PFSK-1 (cell line): Measurements from ENCODE around the gene ACOX2.

Source experiments
- FOXP2 ChIP-seq: optimal IDR thresholded peaks from 2 replicates; pipeline ENCODE3; 2011; ENCODE audit warnings: borderline replicate concordance, control low read depth, inconsistent platforms; ENCODE audit not compliant: insufficient read depth; ENCODE audit errors: extremely low read length, extremely low read depth
- POLR2AphosphoS5 ChIP-seq: IDR thresholded peaks from 2 replicates; pipeline ENCODE4 v1.6.1; 2012; ENCODE audit warnings: low read depth, mild to moderate bottlenecking, control low read depth, low read length, moderate library complexity
- REST ChIP-seq, 2 experiments: IDR thresholded peaks; 2 replicates each; pipeline versions ENCODE4 v1.6.1 to v1.8.0; 2011 to 2012; ENCODE audit warnings: low read depth in 2 of 2, low read length in 2 of 2, control low read depth in 1 of 2, inconsistent platforms in 1 of 2, mild to moderate bottlenecking in 1 of 2, moderate library complexity in 1 of 2; ENCODE audit not compliant: insufficient read depth in 1 of 2
- SIN3A ChIP-seq: IDR thresholded peaks from 2 replicates; pipeline ENCODE4 v1.6.1; 2012; ENCODE audit warnings: mild to moderate bottlenecking, low read length, moderate library complexity, borderline replicate concordance; ENCODE audit not compliant: insufficient read depth
- TAF1 ChIP-seq: IDR thresholded peaks from 2 replicates; pipeline ENCODE4 v1.6.1; 2012; ENCODE audit warnings: low read length, control low read depth, borderline replicate concordance; ENCODE audit not compliant: insufficient read depth

Gene ACOX2

GRCh38 chr3:58521917-58522631, 14.9 kb downstream of the ACOX2 start:
- TF ChIP-seq REST (IDR thresholded peaks at IDR 0.05; ENCODE audit: insufficient read depth in 1 of 2, low read depth in 2 of 2, low read length in 2 of 2) (no peak), POLR2AphosphoS5 (no peak), SIN3A (no peak), TAF1 (no peak), FOXP2 (no peak)

GRCh38 chr3:58521336-58521670, 15.7 kb downstream of the ACOX2 start:
- TF ChIP-seq FOXP2 (no peak), REST (IDR thresholded peaks at IDR 0.05; ENCODE audit: insufficient read depth in 1 of 2, low read depth in 2 of 2, low read length in 2 of 2) (no peak), TAF1 (no peak), POLR2AphosphoS5 (no peak), SIN3A (no peak)

GRCh38 chr3:58520403-58521335, 16.3 kb downstream of the ACOX2 start:
- TF ChIP-seq POLR2AphosphoS5 (no peak), TAF1 (no peak), SIN3A (no peak), REST (IDR thresholded peaks at IDR 0.05; ENCODE audit: insufficient read depth in 1 of 2, low read depth in 2 of 2, low read length in 2 of 2) (no peak), FOXP2 (no peak)

- TF ChIP-seq POLR2AphosphoS5 (no peak), SIN3A (no peak), REST (IDR thresholded peaks at IDR 0.05; ENCODE audit: insufficient read depth in 1 of 2, low read depth in 2 of 2, low read length in 2 of 2) (no peak), TAF1 (no peak), FOXP2 (no peak)
Measured at GRCh38 chr3:58519668-58520402, 17.2 kb downstream of the ACOX2 start.
